Measurements from ENCODE around the gene FGF3.

DNA sequence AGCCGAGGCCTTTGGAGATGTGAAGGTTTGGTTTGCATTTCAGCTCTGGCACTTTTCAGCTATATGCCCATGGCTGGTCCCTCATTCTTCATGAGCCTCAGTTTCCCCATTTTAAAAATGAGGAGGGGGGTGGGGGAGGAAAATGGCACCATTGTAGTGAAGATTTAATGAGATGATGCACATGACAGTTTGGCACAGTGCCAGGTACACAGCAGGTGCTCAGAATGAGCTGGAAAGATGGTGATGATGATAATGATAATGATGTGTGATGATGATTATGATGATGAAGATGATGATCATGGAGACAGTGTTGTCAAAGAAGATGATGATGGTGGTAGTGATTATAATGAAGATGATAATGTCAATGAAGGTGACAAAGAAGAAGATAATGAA, 24.3 kb upstream of the FGF3 start:
- no peak for TF ChIP-seq POLR2AphosphoS5 (IDR thresholded peaks at IDR 0.05; ENCODE audit: low read depth, low read length)
- no peak for TF ChIP-seq EP300 (IDR thresholded peaks at IDR 0.05; ENCODE audit: borderline replicate concordance in 1 of 2, low read depth in 1 of 2, low read length in 1 of 2)
- TF ChIP-seq GATA2 (CRISPR knock-in tag; IDR thresholded peaks at IDR 0.05), result no peak
- TF ChIP-seq, protein P1, sequence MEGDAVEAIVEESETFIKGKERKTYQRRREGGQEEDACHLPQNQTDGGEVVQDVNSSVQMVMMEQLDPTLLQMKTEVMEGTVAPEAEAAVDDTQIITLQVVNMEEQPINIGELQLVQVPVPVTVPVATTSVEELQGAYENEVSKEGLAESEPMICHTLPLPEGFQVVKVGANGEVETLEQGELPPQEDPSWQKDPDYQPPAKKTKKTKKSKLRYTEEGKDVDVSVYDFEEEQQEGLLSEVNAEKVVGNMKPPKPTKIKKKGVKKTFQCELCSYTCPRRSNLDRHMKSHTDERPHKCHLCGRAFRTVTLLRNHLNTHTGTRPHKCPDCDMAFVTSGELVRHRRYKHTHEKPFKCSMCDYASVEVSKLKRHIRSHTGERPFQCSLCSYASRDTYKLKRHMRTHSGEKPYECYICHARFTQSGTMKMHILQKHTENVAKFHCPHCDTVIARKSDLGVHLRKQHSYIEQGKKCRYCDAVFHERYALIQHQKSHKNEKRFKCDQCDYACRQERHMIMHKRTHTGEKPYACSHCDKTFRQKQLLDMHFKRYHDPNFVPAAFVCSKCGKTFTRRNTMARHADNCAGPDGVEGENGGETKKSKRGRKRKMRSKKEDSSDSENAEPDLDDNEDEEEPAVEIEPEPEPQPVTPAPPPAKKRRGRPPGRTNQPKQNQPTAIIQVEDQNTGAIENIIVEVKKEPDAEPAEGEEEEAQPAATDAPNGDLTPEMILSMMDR (IDR thresholded peaks at IDR 0.05), result no peak
- TF ChIP-seq, protein P2, sequence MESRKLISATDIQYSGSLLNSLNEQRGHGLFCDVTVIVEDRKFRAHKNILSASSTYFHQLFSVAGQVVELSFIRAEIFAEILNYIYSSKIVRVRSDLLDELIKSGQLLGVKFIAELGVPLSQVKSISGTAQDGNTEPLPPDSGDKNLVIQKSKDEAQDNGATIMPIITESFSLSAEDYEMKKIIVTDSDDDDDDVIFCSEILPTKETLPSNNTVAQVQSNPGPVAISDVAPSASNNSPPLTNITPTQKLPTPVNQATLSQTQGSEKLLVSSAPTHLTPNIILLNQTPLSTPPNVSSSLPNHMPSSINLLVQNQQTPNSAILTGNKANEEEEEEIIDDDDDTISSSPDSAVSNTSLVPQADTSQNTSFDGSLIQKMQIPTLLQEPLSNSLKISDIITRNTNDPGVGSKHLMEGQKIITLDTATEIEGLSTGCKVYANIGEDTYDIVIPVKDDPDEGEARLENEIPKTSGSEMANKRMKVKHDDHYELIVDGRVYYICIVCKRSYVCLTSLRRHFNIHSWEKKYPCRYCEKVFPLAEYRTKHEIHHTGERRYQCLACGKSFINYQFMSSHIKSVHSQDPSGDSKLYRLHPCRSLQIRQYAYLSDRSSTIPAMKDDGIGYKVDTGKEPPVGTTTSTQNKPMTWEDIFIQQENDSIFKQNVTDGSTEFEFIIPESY (IDR thresholded peaks at IDR 0.05; ENCODE audit: borderline replicate concordance, low read depth), result no peak
- TF ChIP-seq, protein P3, sequence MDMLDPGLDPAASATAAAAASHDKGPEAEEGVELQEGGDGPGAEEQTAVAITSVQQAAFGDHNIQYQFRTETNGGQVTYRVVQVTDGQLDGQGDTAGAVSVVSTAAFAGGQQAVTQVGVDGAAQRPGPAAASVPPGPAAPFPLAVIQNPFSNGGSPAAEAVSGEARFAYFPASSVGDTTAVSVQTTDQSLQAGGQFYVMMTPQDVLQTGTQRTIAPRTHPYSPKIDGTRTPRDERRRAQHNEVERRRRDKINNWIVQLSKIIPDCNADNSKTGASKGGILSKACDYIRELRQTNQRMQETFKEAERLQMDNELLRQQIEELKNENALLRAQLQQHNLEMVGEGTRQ (IDR thresholded peaks at IDR 0.05; ENCODE audit: borderline replicate concordance, low read depth, low read length), result no peak
- TF ChIP-seq, protein P4, sequence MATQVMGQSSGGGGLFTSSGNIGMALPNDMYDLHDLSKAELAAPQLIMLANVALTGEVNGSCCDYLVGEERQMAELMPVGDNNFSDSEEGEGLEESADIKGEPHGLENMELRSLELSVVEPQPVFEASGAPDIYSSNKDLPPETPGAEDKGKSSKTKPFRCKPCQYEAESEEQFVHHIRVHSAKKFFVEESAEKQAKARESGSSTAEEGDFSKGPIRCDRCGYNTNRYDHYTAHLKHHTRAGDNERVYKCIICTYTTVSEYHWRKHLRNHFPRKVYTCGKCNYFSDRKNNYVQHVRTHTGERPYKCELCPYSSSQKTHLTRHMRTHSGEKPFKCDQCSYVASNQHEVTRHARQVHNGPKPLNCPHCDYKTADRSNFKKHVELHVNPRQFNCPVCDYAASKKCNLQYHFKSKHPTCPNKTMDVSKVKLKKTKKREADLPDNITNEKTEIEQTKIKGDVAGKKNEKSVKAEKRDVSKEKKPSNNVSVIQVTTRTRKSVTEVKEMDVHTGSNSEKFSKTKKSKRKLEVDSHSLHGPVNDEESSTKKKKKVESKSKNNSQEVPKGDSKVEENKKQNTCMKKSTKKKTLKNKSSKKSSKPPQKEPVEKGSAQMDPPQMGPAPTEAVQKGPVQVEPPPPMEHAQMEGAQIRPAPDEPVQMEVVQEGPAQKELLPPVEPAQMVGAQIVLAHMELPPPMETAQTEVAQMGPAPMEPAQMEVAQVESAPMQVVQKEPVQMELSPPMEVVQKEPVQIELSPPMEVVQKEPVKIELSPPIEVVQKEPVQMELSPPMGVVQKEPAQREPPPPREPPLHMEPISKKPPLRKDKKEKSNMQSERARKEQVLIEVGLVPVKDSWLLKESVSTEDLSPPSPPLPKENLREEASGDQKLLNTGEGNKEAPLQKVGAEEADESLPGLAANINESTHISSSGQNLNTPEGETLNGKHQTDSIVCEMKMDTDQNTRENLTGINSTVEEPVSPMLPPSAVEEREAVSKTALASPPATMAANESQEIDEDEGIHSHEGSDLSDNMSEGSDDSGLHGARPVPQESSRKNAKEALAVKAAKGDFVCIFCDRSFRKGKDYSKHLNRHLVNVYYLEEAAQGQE (IDR thresholded peaks at IDR 0.05; ENCODE audit: low read depth, low read length), result no peak
- no peak for TF ChIP-seq RXRA (IDR thresholded peaks at IDR 0.05; ENCODE audit: borderline replicate concordance, low read depth)
- TF ChIP-seq NRF1 (IDR thresholded peaks at IDR 0.05; ENCODE audit: low read depth, low read length), result no peak
- no peak for TF ChIP-seq JUND (IDR thresholded peaks at IDR 0.05)
